ENCODE data around the gene AMBP. TPM values are rescaled to one million over a fixed set of nuclear protein-coding genes. Genes with fewer than 3 reads are reported as not detected.

The AMBP gene
- total RNA-seq, 1 experiment from 2014 or later: 0.20 TPM

GRCh38 chr9:114037961-114038723 lies 40.0 kb downstream of the AMBP start:
- Mint-ChIP-seq H3K9me3 (no peaks in the 10 kb centered on the region), H3K4me3 (no peak overlapping the region; a peak in 1 of 5 replicates), H3K4me1 (peaks cover 14 to 17% of the 10 kb centered on the region in 2 experiments), H3K27me3 (ENCODE audit: low read depth) (no peaks in the 10 kb centered on the region), H3K27ac (peak overlapping the region; percentile 36 to 52 (median 39); a peak in 3 of 7 replicates), H3K36me3 (ENCODE audit: insufficient read depth in 1 of 3, low read depth in 3 of 3) (peaks cover 12 to 28% (median 20%) of the 10 kb centered on the region in 3 experiments; a peak in 6 of 7 replicates)
- Histone ChIP-seq H3K14ac (ENCODE audit: insufficient read depth, low read length) (peak overlapping the region; percentile 10; the same call in 1 of the 2 replicates), H2AK5ac (ENCODE audit: insufficient read length, low read length) (no peak overlapping the region), H3K27me3 (ENCODE audit: insufficient read depth, low read length) (no peaks in the 10 kb centered on the region), H4K5ac (ENCODE audit: insufficient read length, low read depth, low read length) (no peak overlapping the region), H3K9me3 (ENCODE audit: control insufficient read depth, low read depth, low read length) (no peaks in the 10 kb centered on the region), H2BK120ac (ENCODE audit: low read depth, low read length, poor library complexity, severe bottlenecking) (no peak overlapping the region), H3K4me2 (ENCODE audit: insufficient read depth, insufficient read length, low read length) (no peak overlapping the region), H3K4me1 (ENCODE audit: insufficient read depth, low read length) (peaks cover 4% of the 10 kb centered on the region; the same call in 1 of the 2 replicates), H2BK15ac (ENCODE audit: low read depth, low read length) (no peak overlapping the region), H3K79me2 (ENCODE audit: insufficient read depth, low read length) (no peaks in the 10 kb centered on the region), H3K23me2 (ENCODE audit: insufficient read length, low read depth, low read length, poor library complexity, severe bottlenecking) (no peaks in the 10 kb centered on the region), H4K91ac (ENCODE audit: insufficient read length, low read depth, low read length) (no peak overlapping the region), H3K9ac (ENCODE audit: extremely low read depth, insufficient read length, low read length) (no peak overlapping the region), H4K20me1 (ENCODE audit: control insufficient read depth, insufficient read depth, insufficient read length) (no peaks in the 10 kb centered on the region), H3K56ac (ENCODE audit: insufficient read length, low read depth, low read length) (no peak overlapping the region), H2BK12ac (ENCODE audit: insufficient read length, low read depth, low read length) (no peak overlapping the region), H3K27ac (ENCODE audit: insufficient read length, low read depth, low read length) (no peak overlapping the region), H2AFZ (ENCODE audit: low read length) (no peak overlapping the region), H3K23ac (ENCODE audit: insufficient read length, low read depth, low read length) (no peak overlapping the region), H3T11ph (ENCODE audit: low read length) (no peak overlapping the region), H3K18ac (ENCODE audit: insufficient read length, low read depth, low read length) (no peak overlapping the region), H4K8ac (replicated peaks; ENCODE audit: insufficient read length, low read depth, low read length) (no peak overlapping the region), H3K79me1 (ENCODE audit: insufficient read depth, low read depth, low read length, poor library complexity, severe bottlenecking) (no peaks in the 10 kb centered on the region), H3K4ac (ENCODE audit: low read depth, low read length) (no peak overlapping the region), H2BK20ac (ENCODE audit: low read depth, low read length, poor library complexity, severe bottlenecking) (no peak overlapping the region), H2BK5ac (ENCODE audit: insufficient read length, low read length) (no peak overlapping the region)
- TF ChIP-seq CTCF (conservative IDR thresholded peaks at IDR 0.05): no peak
- peak; percentile 63 for DNase-seq
- no CpG with 5 or more reads among the region's 19 CpGs for WGBS (ENCODE audit: extremely low coverage, insufficient read length, low lambda C conversion rate)
